HEK293 (cell line): ENCODE data around the gene TBC1D8.

Experiments used
- CTCF ChIA-PET: fragments of 350-600 bp; formaldehyde crosslinking; extraction: SDS; loops from one replicate; lab custom pipeline; 2021; ENCODE audit warnings: antibody characterized with exemption; lab: Yijun Ruan, JAX
- POLR2A ChIA-PET: fragments of 300-600 bp; formaldehyde crosslinking; extraction: SDS; loops from one replicate; lab custom pipeline; 2020; ENCODE audit warnings: antibody characterized with exemption, inconsistent platforms; lab: Yijun Ruan, JAX
- H3K27ac ChIP-seq: fragments of 200-500 bp; sonication (Bioruptor generic); 2 replicates; pipeline ENCODE4 v1.5.1; 2014; ENCODE audit warnings: low read depth, low read length, control low read depth, inconsistent platforms; ENCODE audit errors: extremely low read depth
- H3K36me3 ChIP-seq, 2 experiments: fragments of 200-500 bp in 1 of 2; sonication (Bioruptor generic) in 1 of 2; 1 replicate in 1 of 2; 2 replicates in 1 of 2; pipeline ENCODE4 v1.5.1; 2014 to 2017; ENCODE audit warnings: inconsistent platforms in 2 of 2, low read length in 2 of 2; ENCODE audit not compliant: control insufficient read depth in 2 of 2, insufficient read depth in 1 of 2
- H3K4me1 ChIP-seq: fragments of 200-500 bp; sonication (Bioruptor generic); 2 replicates; pipeline ENCODE4 v1.5.1; 2014; ENCODE audit warnings: mild to moderate bottlenecking, low read length, inconsistent platforms; ENCODE audit not compliant: control insufficient read depth, insufficient read depth
- H3K4me3 ChIP-seq: 2 replicates; pipeline ENCODE4 v1.5.1; 2011; ENCODE audit warnings: low read depth, mild to moderate bottlenecking, control low read depth, low read length, moderate library complexity
- H3K9me3 ChIP-seq: fragments of 200-500 bp; sonication (Bioruptor generic); 2 replicates; pipeline ENCODE4 v1.5.1; 2014; ENCODE audit warnings: low read depth, low read length, inconsistent platforms; ENCODE audit not compliant: control insufficient read depth, insufficient read depth
- HOXD13 ChIP-seq: sonication (generic); formaldehyde crosslinking; IDR thresholded peaks from 2 replicates; pipeline ENCODE4 v1.8.0; 2022; ENCODE audit warnings: missing genetic modification reagents, borderline replicate concordance
- PRDM1 ChIP-seq: fragments of 450-650 bp; formaldehyde crosslinking; IDR thresholded peaks from 2 replicates; pipeline ENCODE4; 2016; ENCODE audit warnings: missing biosample characterization, missing genetic modification characterization
- ZNF112 ChIP-seq: fragments of 450-650 bp; formaldehyde crosslinking; IDR thresholded peaks from 2 replicates; pipeline ENCODE4 v1.5.0; 2017; ENCODE audit warnings: missing biosample characterization, missing genetic modification characterization
- ZNF132 ChIP-seq: fragments of 450-650 bp; formaldehyde crosslinking; IDR thresholded peaks from 2 replicates; pipeline ENCODE4 v1.5.1; 2017; ENCODE audit warnings: missing biosample characterization, missing genetic modification characterization, borderline replicate concordance
- ZNF148 ChIP-seq: fragments of 450-650 bp; formaldehyde crosslinking; IDR thresholded peaks from 2 replicates; pipeline ENCODE4 v1.5.0; 2017; ENCODE audit warnings: missing biosample characterization, missing genetic modification characterization, borderline replicate concordance
- ZNF24 ChIP-seq: fragments of 450-650 bp; formaldehyde crosslinking; IDR thresholded peaks from 2 replicates; pipeline ENCODE4 v1.5.1; 2016; ENCODE audit warnings: missing biosample characterization, missing genetic modification characterization
- ZNF26 ChIP-seq: fragments of 450-650 bp; formaldehyde crosslinking; IDR thresholded peaks from 2 replicates; pipeline ENCODE4 v1.5.1; 2016; ENCODE audit warnings: missing biosample characterization, missing genetic modification characterization
- ZNF335 ChIP-seq: fragments of 450-650 bp; formaldehyde crosslinking; conservative IDR thresholded peaks from 2 replicates; pipeline ENCODE4 v1.5.1; 2016; ENCODE audit warnings: missing biosample characterization, missing genetic modification characterization
- ZNF530 ChIP-seq: fragments of 450-650 bp; formaldehyde crosslinking; IDR thresholded peaks from 2 replicates; pipeline ENCODE4 v1.5.1; 2016; ENCODE audit warnings: low read depth, missing biosample characterization, missing genetic modification characterization
- ZNF558 ChIP-seq: fragments of 450-650 bp; formaldehyde crosslinking; IDR thresholded peaks from 2 replicates; pipeline ENCODE4 v1.5.1; 2016; ENCODE audit warnings: missing biosample characterization, missing genetic modification characterization
- ZNF596 ChIP-seq: fragments of 450-650 bp; IDR thresholded peaks from 2 replicates; pipeline ENCODE4 v1.5.0; 2018; ENCODE audit warnings: missing biosample characterization, mild to moderate bottlenecking, missing genetic modification characterization, moderate library complexity
- ZNF658 ChIP-seq: fragments of 450-650 bp; formaldehyde crosslinking; IDR thresholded peaks from 2 replicates; pipeline ENCODE4; 2016; ENCODE audit warnings: missing biosample characterization, missing genetic modification characterization
- ZNF664 ChIP-seq: fragments of 450-650 bp; formaldehyde crosslinking; IDR thresholded peaks from 2 replicates; pipeline ENCODE4 v1.5.1; 2016; ENCODE audit warnings: missing biosample characterization, missing genetic modification characterization
- ZNF670 ChIP-seq: fragments of 450-650 bp; formaldehyde crosslinking; IDR thresholded peaks from 2 replicates; pipeline ENCODE4 v1.5.1; 2016; ENCODE audit warnings: missing biosample characterization, missing genetic modification characterization, low read depth
- ZNF792 ChIP-seq: fragments of 450-650 bp; formaldehyde crosslinking; IDR thresholded peaks from 2 replicates; pipeline ENCODE4 v1.5.1; 2016; ENCODE audit warnings: missing biosample characterization, missing genetic modification characterization
- ZSCAN18 ChIP-seq: fragments of 450-650 bp; formaldehyde crosslinking; IDR thresholded peaks from 2 replicates; pipeline ENCODE4 v1.5.1; 2016; ENCODE audit warnings: missing biosample characterization, missing genetic modification characterization
- ZSCAN23 ChIP-seq: fragments of 450-650 bp; formaldehyde crosslinking; IDR thresholded peaks from 2 replicates; pipeline ENCODE4 v1.5.1; 2016; ENCODE audit warnings: missing biosample characterization, missing genetic modification characterization
- TF ChIP-seq, protein P1 (sequence below): fragments of 450-650 bp; formaldehyde crosslinking; IDR thresholded peaks from 2 replicates; pipeline ENCODE4 v1.5.1; 2016; ENCODE audit warnings: missing biosample characterization, missing genetic modification characterization, borderline replicate concordance

Gene TBC1D8

DNA sequence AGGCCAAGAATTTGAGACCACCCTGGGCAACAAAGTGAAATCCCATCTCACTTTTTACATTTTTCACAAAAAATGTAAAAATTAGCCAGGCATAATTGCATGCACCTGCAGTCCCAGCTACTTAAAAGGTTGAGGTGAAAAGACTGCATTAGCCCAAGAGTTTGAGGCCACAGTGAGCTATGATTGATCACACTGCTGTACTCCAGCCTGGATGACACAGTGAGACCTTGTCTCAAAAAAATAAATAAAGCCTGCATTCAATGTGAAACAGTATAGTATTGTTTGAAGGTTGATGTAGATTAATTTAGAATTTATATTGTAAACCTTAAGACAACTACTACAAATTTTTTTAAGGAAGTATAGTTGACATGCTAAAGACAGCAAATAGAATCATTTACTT is 53.5 kb downstream of the TBC1D8 start:
- Histone ChIP-seq H3K27ac (no peak overlapping the region), H3K4me1 (no peaks in the 10 kb centered on the region), H3K9me3 (no peaks in the 10 kb centered on the region), H3K4me3 (no peak overlapping the region), H3K36me3 (no peaks in the 10 kb centered on the region)
- CTCF ChIA-PET = interaction anchor here (0.6 kb wide), 1 partner anchor 46 kb away, joined by 3 read pairs; no protein-coding TSS in a partner anchor
- POLR2A ChIA-PET = no interaction called here
- TF ChIP-seq ZNF112 (no peak), ZNF658 (tag by site-specific recombination) (no peak), ZNF792 (tag by site-specific recombination) (no peak), ZNF148 (no peak), ZNF530 (tag by site-specific recombination) (no peak), ZSCAN18 (tag by site-specific recombination) (no peak), ZNF24 (tag by site-specific recombination) (no peak), ZNF335 (tag by site-specific recombination) (no peak)
- TF ChIP-seq, protein P1, sequence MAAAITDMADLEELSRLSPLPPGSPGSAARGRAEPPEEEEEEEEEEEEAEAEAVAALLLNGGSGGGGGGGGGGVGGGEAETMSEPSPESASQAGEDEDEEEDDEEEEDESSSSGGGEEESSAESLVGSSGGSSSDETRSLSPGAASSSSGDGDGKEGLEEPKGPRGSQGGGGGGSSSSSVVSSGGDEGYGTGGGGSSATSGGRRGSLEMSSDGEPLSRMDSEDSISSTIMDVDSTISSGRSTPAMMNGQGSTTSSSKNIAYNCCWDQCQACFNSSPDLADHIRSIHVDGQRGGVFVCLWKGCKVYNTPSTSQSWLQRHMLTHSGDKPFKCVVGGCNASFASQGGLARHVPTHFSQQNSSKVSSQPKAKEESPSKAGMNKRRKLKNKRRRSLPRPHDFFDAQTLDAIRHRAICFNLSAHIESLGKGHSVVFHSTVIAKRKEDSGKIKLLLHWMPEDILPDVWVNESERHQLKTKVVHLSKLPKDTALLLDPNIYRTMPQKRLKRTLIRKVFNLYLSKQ (tag by site-specific recombination) = no peak

DNA sequence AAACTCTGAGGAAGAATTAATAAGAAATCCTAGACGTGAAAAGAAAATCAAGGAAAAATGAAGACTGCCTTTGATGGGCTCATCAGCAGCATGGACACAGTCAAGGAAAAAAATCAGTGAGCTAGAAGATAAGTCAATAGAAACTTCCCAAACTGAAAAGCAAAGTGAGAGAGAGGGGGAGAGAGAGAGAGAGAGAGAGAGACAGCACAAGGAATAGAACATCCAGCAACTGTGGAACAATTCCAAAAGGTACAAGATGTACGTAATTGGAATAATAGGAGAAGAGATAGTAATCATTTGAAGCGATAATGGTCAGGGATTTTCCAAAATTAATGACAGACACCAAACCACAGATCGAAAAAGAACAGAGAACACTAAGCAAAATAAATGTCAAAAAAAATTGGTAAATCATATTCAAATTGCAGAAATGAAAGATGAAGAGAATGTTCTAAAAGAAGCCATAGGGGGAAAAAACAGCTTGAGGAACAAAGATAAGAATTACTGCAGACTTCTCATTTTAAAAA is 54.5 kb downstream of the TBC1D8 start:
- ChIA-PET CTCF (no interaction called here), POLR2A (no interaction called here)
- TF ChIP-seq PRDM1 (tag by site-specific recombination) = no peak
- TF ChIP-seq ZNF132 (tag by site-specific recombination) = no peak
- no peak for TF ChIP-seq HOXD13 (CRISPR knock-in tag)
- peak; percentile 94 for TF ChIP-seq ZNF558 (tag by site-specific recombination)

DNA sequence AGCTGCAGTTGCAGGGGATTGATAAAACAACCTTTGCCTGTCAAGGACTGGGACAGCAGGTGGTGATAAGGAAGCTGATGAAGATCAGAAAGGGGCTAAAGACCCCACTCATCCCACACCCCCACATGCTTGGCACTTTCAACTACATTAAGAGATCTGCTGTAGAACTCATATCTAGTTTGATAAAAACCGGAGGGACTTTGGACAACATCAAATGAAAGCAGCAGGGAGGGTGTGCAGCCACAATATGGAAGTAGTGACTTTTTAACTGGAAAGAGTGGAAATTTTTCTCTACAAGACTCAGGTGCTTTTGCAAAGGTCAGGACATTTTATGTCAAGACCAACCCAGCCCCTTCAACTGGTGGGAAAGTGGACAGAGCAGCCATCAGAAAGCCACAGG is 56.8 kb downstream of the TBC1D8 start:
- Histone ChIP-seq H3K4me3 (no peak overlapping the region), H3K4me1 (no peaks in the 10 kb centered on the region), H3K27ac (no peak overlapping the region), H3K9me3 (no peaks in the 10 kb centered on the region), H3K36me3 (no peaks in the 10 kb centered on the region)
- TF ChIP-seq ZSCAN23 (tag by site-specific recombination) (no peak), ZNF664 (no peak), ZNF26 (tag by site-specific recombination) (no peak), ZNF596 (tag by site-specific recombination) (no peak), ZNF670 (tag by site-specific recombination) (no peak)
- ChIA-PET POLR2A (no interaction called here), CTCF (no interaction called here)

More for the DNA sequence above, 54.5 kb downstream of the TBC1D8 start:
- Histone ChIP-seq H3K9me3 (no peaks in the 10 kb centered on the region), H3K27ac (no peak overlapping the region), H3K4me1 (no peaks in the 10 kb centered on the region), H3K4me3 (no peak overlapping the region), H3K36me3 (no peaks in the 10 kb centered on the region)
